ENCODE data around the gene RASGEF1C. TPM values are rescaled to one million over a fixed set of nuclear protein-coding genes. Genes with fewer than 3 reads are reported as not detected.

RASGEF1C gene
- total RNA-seq, 1 experiment from 2014 or later, result not detected

DNA sequence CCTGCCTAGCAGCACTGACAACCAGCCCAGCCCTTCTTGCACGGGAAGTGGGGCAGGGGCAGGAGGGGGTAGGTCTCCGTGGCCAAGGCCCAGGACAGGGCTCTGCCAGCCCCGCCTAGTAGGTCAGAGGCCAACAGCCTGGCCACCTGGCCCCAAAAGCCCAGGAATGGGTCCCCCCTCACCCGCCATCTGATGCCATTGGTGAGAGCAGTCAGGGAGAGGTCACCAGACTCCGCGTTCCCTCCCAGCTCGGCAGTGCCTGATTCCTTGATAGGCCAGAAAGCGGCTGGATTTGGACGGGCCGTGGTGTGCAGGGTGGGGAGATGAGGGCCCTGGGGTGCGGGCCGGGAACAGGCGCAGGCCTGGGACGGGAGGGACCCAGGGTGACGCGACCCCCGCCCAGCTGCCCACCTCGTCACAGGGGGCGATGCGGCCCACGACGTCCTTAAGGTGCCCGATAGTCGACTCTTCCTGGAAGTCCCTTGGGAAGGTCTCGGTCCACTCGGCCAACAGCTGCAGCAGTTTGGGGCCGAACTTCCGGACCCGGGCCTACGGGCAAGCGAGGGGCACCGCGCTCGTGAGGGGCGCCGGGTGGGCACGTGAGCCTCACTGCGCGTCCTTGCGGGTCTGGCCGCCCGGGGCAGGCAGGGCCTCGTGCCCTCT is 72.9 kb downstream of the RASGEF1C start:
- Histone ChIP-seq H3K27ac (ENCODE audit: low read length) (no peak overlapping the region), H4K20me1 (ENCODE audit: insufficient read depth, low read depth, low read length) (no peaks in the 10 kb centered on the region), H3K4me2 (ENCODE audit: low read depth, low read length, poor library complexity, severe bottlenecking) (no peak overlapping the region), H3K36me3 (ENCODE audit: insufficient read depth, low read length) (no peaks in the 10 kb centered on the region), H3K79me2 (ENCODE audit: low read length) (no peaks in the 10 kb centered on the region), H3K27me3 (ENCODE audit: low read length) (no peaks in the 10 kb centered on the region), H3K4me3 (ENCODE audit: low read length) (no peak overlapping the region), H3K9me3 (ENCODE audit: low read length) (no peaks in the 10 kb centered on the region), H3K4me1 (ENCODE audit: low read length) (no peaks in the 10 kb centered on the region), H3K9me2 (replicated peaks; ENCODE audit: insufficient read depth, low read length) (no peaks in the 10 kb centered on the region), H3K9ac (ENCODE audit: low read length) (no peak overlapping the region), H2AFZ (ENCODE audit: low read length) (no peak overlapping the region)
- no peak for DNase-seq

DNA sequence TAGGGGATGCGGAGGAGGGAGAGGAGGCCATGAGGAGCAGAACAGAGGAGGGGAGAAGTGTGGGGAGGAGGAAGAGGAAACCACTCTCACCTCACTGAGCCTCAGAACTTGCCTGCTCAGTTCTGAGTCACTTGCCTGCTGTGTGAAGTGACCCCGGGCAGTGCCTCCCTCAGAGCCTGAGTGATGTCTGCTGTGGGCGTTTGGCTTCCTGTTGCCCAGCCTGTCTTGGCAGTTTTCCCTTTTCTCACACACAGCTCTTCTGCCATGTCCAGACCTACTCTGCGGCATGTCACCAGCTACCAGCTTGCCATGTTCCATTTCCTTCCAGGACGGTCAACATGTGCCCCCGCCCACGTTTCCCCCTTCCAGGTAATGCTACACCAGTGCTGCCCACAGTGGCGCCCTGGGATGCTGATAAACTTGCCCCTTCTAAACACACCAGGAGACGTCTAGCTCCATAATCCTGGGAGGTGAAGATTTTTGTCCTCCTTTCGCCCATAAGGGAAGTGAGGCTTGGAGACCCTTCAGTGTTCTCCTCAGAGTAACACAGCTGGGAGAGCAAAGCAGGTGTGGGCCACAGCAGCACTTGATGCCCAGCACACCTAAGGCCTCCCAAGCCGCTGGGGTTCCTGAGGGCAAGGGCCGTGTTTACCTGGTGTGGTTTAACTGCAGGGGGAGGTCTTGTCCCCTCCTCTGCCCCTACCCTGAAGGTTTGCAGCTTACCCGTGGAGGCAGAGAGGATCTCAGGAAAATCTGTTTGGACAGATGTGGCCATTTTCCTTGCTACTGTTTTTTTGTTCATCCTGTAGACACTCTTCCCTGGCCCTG is 73.7 kb downstream of the RASGEF1C start:
- H3K27me3 ChIP-seq (ENCODE audit: low read length), result no peaks in the 10 kb centered on the region

DNA sequence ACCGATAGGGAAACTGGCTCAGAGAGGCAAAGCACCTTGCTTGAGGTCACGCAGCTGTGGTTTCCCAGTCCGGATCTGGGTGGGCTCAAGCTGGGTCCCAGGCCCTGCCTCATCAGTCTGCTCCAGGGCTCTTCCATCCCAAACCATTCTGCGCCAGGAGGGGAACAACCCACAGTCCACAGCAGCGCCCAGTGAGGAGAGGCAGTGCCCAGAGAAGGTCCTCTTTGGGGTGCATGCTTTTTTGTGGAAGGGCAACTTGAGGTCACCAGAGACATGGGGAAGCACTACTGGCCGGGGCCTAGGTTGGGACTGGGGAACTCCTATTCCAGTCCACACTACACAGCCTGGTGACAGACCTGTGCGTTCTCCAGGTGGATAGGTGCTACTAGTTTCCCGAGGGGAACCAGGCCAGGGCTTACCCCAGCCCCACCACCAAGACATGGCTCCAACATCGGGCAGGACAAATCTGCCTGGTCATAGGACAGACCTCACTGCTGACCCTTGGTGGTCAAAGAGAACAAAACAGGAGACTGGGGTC is 75.0 kb downstream of the RASGEF1C start:
- Histone ChIP-seq H3K4me3 (ENCODE audit: low read length) (no peak overlapping the region), H2AFZ (ENCODE audit: low read length) (no peak overlapping the region), H3K27ac (ENCODE audit: low read length) (no peak overlapping the region), H3K4me1 (ENCODE audit: low read length) (no peaks in the 10 kb centered on the region), H3K9me3 (ENCODE audit: low read length) (no peaks in the 10 kb centered on the region), H3K9ac (ENCODE audit: low read length) (no peak overlapping the region), H3K27me3 (ENCODE audit: low read length) (no peaks in the 10 kb centered on the region), H4K20me1 (ENCODE audit: insufficient read depth, low read depth, low read length) (no peaks in the 10 kb centered on the region), H3K36me3 (ENCODE audit: insufficient read depth, low read length) (no peaks in the 10 kb centered on the region), H3K79me2 (ENCODE audit: low read length) (no peaks in the 10 kb centered on the region), H3K9me2 (replicated peaks; ENCODE audit: insufficient read depth, low read length) (no peaks in the 10 kb centered on the region), H3K4me2 (ENCODE audit: low read depth, low read length, poor library complexity, severe bottlenecking) (no peak overlapping the region)
- no peak for DNase-seq

More for the DNA sequence above, 73.7 kb downstream of the RASGEF1C start:
- Histone ChIP-seq H3K36me3 (ENCODE audit: insufficient read depth, low read length) (no peaks in the 10 kb centered on the region), H2AFZ (ENCODE audit: low read length) (no peak overlapping the region), H3K4me2 (ENCODE audit: low read depth, low read length, poor library complexity, severe bottlenecking) (no peak overlapping the region), H3K9me2 (replicated peaks; ENCODE audit: insufficient read depth, low read length) (no peaks in the 10 kb centered on the region), H4K20me1 (ENCODE audit: insufficient read depth, low read depth, low read length) (no peaks in the 10 kb centered on the region), H3K9me3 (ENCODE audit: low read length) (no peaks in the 10 kb centered on the region), H3K27ac (ENCODE audit: low read length) (no peak overlapping the region), H3K4me3 (ENCODE audit: low read length) (no peak overlapping the region), H3K4me1 (ENCODE audit: low read length) (no peaks in the 10 kb centered on the region), H3K79me2 (ENCODE audit: low read length) (no peaks in the 10 kb centered on the region), H3K9ac (ENCODE audit: low read length) (no peak overlapping the region)
- no peak for DNase-seq

DNA sequence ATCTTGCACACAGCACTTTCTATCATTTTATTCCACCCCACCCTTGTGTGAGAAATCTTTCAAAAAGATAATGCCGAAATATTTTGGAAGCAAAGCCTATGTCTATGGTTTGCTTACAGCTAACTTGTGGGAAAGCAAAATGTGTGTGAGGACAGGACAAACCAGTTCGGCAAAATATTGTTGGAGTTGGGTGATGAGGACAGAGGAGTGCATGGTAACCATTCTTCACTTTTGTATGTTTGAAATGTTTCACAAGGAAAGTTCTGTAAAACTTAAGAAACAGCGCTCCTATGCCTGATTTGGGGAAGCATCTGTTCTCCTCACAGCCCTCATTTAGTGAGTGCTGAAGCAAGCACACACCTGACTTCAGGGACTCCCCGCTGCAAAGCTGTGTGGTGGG is 75.5 kb downstream of the RASGEF1C start:
- DNase-seq, result no peak
- H3K4me1 ChIP-seq (ENCODE audit: low read length), result no peaks in the 10 kb centered on the region
- no peaks in the 10 kb centered on the region for H3K79me2 ChIP-seq (ENCODE audit: low read length)
- H3K9ac ChIP-seq (ENCODE audit: low read length), result no peak overlapping the region
- H3K27me3 ChIP-seq (ENCODE audit: low read length), result no peaks in the 10 kb centered on the region
- H4K20me1 ChIP-seq (ENCODE audit: insufficient read depth, low read depth, low read length), result no peaks in the 10 kb centered on the region
- no peak overlapping the region for H3K4me2 ChIP-seq (ENCODE audit: low read depth, low read length, poor library complexity, severe bottlenecking)
- no peak overlapping the region for H3K27ac ChIP-seq (ENCODE audit: low read length)
- no peaks in the 10 kb centered on the region for H3K9me2 ChIP-seq (replicated peaks; ENCODE audit: insufficient read depth, low read length)
- H3K9me3 ChIP-seq (ENCODE audit: low read length), result no peaks in the 10 kb centered on the region
- no peak overlapping the region for H2AFZ ChIP-seq (ENCODE audit: low read length)
- H3K4me3 ChIP-seq (ENCODE audit: low read length), result no peak overlapping the region
- H3K36me3 ChIP-seq (ENCODE audit: insufficient read depth, low read length), result no peaks in the 10 kb centered on the region

DNA sequence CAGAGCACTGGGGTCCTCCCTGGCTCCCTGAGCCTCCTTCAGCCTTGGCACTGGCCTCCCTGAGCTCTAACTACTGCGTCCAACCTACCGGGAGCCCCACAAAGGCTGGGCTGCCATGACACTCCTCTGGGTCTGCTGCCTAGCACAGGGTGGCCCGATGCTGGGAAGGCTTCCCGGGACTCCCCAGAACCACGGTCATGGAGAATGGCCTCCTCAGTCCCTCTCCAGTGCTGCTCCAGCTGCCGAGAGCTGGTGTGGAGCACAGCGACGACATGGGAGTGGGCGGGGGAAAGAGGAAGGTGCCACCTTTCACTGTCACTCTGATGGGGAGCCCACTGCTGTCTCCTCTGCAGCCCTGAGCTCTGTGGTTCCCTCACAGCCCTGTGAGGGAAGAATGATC is 76.0 kb downstream of the RASGEF1C start:
- Histone ChIP-seq H3K4me2 (ENCODE audit: low read depth, low read length, poor library complexity, severe bottlenecking) (no peak overlapping the region), H4K20me1 (ENCODE audit: insufficient read depth, low read depth, low read length) (no peaks in the 10 kb centered on the region), H3K4me1 (ENCODE audit: low read length) (no peaks in the 10 kb centered on the region), H3K79me2 (ENCODE audit: low read length) (no peaks in the 10 kb centered on the region), H3K27ac (ENCODE audit: low read length) (no peak overlapping the region), H2AFZ (ENCODE audit: low read length) (no peak overlapping the region), H3K36me3 (ENCODE audit: insufficient read depth, low read length) (no peaks in the 10 kb centered on the region), H3K9ac (ENCODE audit: low read length) (no peak overlapping the region), H3K9me3 (ENCODE audit: low read length) (no peaks in the 10 kb centered on the region), H3K4me3 (ENCODE audit: low read length) (no peak overlapping the region), H3K27me3 (ENCODE audit: low read length) (no peaks in the 10 kb centered on the region), H3K9me2 (replicated peaks; ENCODE audit: insufficient read depth, low read length) (no peaks in the 10 kb centered on the region)
- DNase-seq, result no peak

DNA sequence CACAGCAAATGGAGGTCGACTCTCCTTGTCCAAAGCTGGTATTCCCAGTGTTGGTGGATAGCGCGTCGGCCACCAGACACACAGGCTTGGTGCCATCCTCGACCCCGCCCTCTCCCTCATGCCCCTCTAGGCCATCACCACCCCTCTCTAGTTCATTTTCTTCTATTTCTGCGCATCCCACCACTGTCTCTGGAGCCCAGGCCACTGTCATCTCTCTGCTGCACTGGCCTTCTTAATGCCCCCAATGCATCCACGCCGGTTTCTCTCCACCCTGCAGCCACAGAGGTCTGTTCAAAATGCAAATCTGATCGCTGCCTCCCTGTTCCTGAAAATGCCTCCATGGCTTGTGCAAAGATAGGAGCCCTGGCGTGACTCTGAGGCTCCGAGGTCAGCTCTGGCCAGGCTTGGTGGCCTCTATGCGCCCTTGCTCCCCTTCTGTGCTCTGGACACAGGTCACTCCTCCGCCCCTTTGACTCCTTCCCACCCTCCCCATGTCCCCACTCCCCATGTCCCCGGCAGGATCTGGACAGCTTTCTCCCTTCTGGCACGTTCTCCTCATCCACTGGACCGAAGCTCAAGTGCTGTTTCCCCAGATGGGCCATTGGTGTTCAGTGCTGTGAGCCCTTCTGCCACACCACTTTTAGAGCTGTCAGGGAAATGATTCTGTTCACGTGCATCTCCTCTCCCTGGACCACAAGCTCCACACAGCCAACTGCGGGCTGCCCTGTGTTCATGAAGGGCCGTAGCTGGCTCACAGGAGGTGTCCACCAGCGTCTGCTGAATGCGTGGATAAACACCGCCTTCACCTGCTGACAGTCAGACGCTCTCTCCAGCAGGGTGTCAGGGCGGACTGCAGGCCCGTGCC is 77.9 kb downstream of the RASGEF1C start:
- Histone ChIP-seq H3K27me3 (ENCODE audit: low read length) (no peaks in the 10 kb centered on the region), H3K27ac (ENCODE audit: low read length) (no peak overlapping the region), H3K9ac (ENCODE audit: low read length) (no peak overlapping the region), H3K9me2 (replicated peaks; ENCODE audit: insufficient read depth, low read length) (no peaks in the 10 kb centered on the region), H3K36me3 (ENCODE audit: insufficient read depth, low read length) (no peaks in the 10 kb centered on the region), H3K4me2 (ENCODE audit: low read depth, low read length, poor library complexity, severe bottlenecking) (no peak overlapping the region), H4K20me1 (ENCODE audit: insufficient read depth, low read depth, low read length) (no peaks in the 10 kb centered on the region), H2AFZ (ENCODE audit: low read length) (no peak overlapping the region), H3K4me1 (ENCODE audit: low read length) (no peaks in the 10 kb centered on the region), H3K9me3 (ENCODE audit: low read length) (no peaks in the 10 kb centered on the region), H3K4me3 (ENCODE audit: low read length) (no peak overlapping the region), H3K79me2 (ENCODE audit: low read length) (no peaks in the 10 kb centered on the region)
- no peak for DNase-seq

DNA sequence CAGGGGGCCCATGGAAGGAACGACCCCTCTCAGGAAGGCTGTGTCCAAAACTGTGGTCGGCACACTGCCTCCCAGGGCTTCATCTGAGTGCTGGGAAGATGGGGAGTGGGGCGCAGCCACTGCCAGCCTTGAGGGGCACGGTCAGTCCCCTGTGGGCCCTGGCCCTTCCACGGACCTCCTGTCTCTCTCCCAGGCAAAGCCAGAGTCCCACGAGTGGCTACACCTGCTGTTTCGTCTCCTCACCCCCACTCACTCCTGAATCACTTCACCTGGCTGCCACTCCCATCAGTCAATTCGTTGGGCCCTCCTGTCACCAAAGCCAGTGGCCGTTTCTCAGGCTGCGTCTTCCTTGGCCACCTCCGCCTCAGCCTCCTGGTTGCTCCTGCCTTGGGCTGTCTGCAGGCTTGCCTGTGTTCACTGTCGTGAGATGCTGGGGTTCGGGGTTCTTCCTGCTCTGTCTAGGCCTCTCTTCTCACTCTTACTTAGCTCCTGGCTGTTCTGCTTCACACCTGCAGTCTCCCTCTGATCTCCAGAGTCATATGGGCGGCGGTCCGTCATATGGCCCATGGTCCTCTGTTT is 78.6 kb downstream of the RASGEF1C start:
- H3K4me1 ChIP-seq (ENCODE audit: low read length), result no peaks in the 10 kb centered on the region
- no peaks in the 10 kb centered on the region for H3K36me3 ChIP-seq (ENCODE audit: insufficient read depth, low read length)
- H3K27me3 ChIP-seq (ENCODE audit: low read length), result no peaks in the 10 kb centered on the region
- no peaks in the 10 kb centered on the region for H3K79me2 ChIP-seq (ENCODE audit: low read length)
- DNase-seq, result no peak
- H3K9me2 ChIP-seq (replicated peaks; ENCODE audit: insufficient read depth, low read length), result no peaks in the 10 kb centered on the region
- no peak overlapping the region for H3K4me3 ChIP-seq (ENCODE audit: low read length)
- H3K9ac ChIP-seq (ENCODE audit: low read length), result no peak overlapping the region
- H3K9me3 ChIP-seq (ENCODE audit: low read length), result no peaks in the 10 kb centered on the region
- H3K4me2 ChIP-seq (ENCODE audit: low read depth, low read length, poor library complexity, severe bottlenecking), result no peak overlapping the region
- no peak overlapping the region for H2AFZ ChIP-seq (ENCODE audit: low read length)
- H4K20me1 ChIP-seq (ENCODE audit: insufficient read depth, low read depth, low read length), result no peaks in the 10 kb centered on the region
- H3K27ac ChIP-seq (ENCODE audit: low read length), result no peak overlapping the region

Measured in Karpas-422 (cell line).